Renal cortex interstitium (tissue), 11 donors: Measurements from ENCODE around the gene FHAD1. TPM values are rescaled to one million over a fixed set of nuclear protein-coding genes. Genes with fewer than 3 reads are reported as not detected.
"Not testable (repeated sequence)": the region's sequence is repeated elsewhere in the genome, so short reads cannot be mapped to it uniquely, and the experiment has no call there.

ENCODE experiments used
- DNase-seq, 11 donors: peaks; one replicate each; pipeline ENCODE4 v3.0.0-alpha.2; 2013; ENCODE audit warnings: low read depth in 9 of 11, low spot score in 4 of 11; ENCODE audit errors: extremely low read depth in 1 of 11
- polyA plus RNA-seq, 3 donors: library from polyadenylated mRNA; unstranded; fragments of 120-200 nt; gene quantifications; one replicate each; pipeline ENCODE4 v1.2.1, GENCODE V29; 2013; ENCODE audit not compliant: insufficient read length in 3 of 3

Gene FHAD1
- polyA plus RNA-seq, 3 donors: 3.3 to 6.5 (median 3.5) TPM

GRCh38 chr1:15433471-15433870 is 186.4 kb downstream of the FHAD1 start:
- no peak for DNase-seq

GRCh38 chr1:15434739-15435138 is 187.7 kb downstream of the FHAD1 start:
- not testable (repeated sequence) for DNase-seq

GRCh38 chr1:15435239-15436077 is 188.4 kb downstream of the FHAD1 start:
- no peak for DNase-seq

- no peak for DNase-seq
Measured at GRCh38 chr1:15436881-15437442, 189.9 kb downstream of the FHAD1 start.

DNA sequence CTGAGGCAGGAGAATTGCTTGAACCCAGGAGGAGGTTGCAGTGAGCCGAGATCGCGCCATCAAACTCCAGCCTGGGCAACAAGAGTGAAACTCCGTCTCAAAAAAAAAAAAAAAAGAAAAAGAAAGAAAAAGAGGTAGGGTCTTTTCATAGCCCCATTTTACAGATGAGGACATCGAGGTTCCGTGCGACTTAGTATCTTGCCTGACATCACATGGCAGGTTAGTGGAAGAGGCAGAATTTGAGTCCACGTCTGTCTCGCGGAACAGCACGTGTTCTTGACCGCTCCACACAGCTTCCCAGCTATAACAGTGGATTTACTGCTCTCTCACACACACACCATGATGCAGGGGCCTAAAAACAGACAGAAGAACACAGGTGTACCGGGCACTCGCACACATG is 192.3 kb downstream of the FHAD1 start:
- DNase-seq: no peak

GRCh38 chr1:15440357-15440756 is 193.3 kb downstream of the FHAD1 start:
- DNase-seq: no peak

DNA sequence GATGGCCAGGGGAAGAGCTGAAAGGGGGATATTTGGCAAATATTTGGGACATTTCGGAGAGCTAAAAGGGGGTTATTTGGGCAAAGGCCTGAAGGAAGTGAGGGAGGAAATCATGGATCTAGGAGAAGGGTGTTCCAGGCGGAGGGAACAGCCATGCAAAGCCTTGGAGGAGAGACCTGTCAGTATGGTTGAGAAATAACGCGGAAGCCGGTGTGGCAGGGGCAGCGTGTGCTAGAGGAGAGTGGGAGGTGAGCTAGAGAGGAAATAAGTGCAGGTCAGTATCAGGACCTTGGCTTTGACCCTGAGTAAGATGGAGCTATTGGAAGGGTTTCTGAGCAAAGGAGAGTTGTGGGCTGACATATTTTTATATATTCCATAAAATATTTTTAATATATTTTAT is 194.2 kb downstream of the FHAD1 start:
- DNase-seq: no peak

DNA sequence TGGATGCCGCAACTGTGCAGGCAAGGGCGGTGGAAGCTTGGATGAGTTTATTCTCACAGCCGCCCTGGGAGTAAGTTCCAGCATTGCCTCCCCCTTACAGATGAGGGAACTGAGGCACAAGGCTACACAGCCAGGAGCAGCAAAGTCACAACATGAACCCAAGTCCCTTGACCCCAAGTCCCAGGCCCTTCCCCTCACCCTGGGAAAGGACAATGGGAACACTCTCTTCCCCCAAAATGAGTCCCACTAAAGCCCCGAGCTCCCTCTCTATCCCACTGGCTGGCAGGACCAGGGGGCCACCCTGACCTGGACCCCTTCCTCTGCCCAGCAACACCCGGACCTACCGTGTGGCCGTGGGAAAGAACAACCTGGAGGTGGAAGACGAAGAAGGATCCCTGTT is 195.1 kb downstream of the FHAD1 start:
- no peak for DNase-seq

DNA sequence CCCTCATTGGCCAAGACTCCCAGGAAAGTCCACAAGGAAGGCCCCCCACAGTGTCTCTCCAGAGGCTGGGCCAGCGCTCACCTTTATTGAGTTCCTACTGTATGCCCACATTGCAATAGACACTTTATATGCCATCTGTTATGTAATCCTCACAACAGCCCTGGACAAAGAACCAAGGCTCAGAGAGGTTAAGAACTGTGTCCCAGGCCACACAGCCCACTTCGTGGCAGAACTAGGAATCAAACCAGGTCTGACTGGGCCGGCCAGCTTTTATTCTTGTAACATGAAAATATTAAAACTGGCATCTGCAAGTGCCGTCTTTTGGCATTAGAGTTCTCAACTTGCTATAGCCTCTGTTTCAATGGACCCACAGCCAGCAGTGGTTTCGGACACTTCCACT is 195.7 kb downstream of the FHAD1 start:
- no peak for DNase-seq

DNA sequence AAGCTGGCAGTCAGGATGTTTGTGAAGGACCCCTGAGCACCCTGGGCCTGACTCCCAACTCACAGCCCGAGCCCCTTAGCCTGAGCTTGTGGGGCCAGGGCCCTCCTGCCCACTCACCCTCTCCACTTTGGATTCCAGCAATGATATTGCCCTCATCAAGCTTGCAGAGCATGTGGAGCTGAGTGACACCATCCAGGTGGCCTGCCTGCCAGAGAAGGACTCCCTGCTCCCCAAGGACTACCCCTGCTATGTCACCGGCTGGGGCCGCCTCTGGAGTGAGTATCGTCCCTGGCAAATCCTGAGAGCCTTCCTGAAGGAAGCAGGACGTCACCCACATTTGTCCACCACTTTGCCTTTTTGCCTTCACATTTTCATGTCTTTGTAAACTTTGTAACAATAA is 196.3 kb downstream of the FHAD1 start:
- DNase-seq: no peak

- no peak for DNase-seq
Measured at GRCh38 chr1:15444468-15445389, 197.7 kb downstream of the FHAD1 start.

- no peak for DNase-seq
Measured at GRCh38 chr1:15445390-15446122, 198.5 kb downstream of the FHAD1 start.

DNA sequence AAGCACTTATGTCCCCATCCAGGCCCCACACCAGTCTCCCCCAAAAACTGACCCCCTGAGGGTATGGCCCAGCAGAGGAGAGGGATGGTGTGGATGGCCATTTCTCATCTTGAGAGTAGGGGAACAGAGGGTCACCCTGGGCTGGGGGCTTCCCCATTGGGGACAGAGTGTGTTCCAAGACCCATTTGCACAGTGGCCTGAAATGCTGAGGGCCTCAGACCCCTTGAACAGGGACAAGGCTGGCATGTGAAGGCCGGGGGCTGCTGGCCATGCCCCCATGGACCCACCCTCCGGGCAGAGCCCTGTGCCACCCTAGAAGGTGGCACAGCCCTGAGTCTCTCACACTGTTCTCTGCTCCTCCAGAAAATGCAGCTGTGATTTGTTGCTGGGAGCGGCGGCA is 199.2 kb downstream of the FHAD1 start:
- DNase-seq: no peak

Other genes starting within 250 kb of the FHAD1 start
- 10 to 100 TPM; 15.1 to 24.7 (median 19.1) TPM for gene TMEM51, start 93.5 kb upstream of the FHAD1 start, polyA plus RNA-seq
- gene EFHD2, start 162.7 kb downstream of the FHAD1 start, polyA plus RNA-seq: 10 to 100 TPM in 2 of 3 donors, 1 to 10 TPM in 1; 9.6 to 19.8 (median 14.5) TPM
- gene CTRC, start 191.2 kb downstream of the FHAD1 start, polyA plus RNA-seq: under 1 TPM; 0.09 to 0.36 (median 0.25) TPM
- under 1 TPM in 1 of 3 donors, not detected in 2; 0.41 TPM for gene CELA2A, start 209.5 kb downstream of the FHAD1 start, polyA plus RNA-seq
- gene CELA2B, start 228.9 kb downstream of the FHAD1 start, polyA plus RNA-seq: under 1 TPM; 0.32 to 0.61 (median 0.56) TPM